Prostate gland (tissue), 2 donors: ENCODE data around the gene NME4. TPM values are rescaled to one million over a fixed set of nuclear protein-coding genes. Genes with fewer than 3 reads are reported as not detected.
"Not testable (repeated sequence)": the region's sequence is repeated elsewhere in the genome, so short reads cannot be mapped to it uniquely, and the experiment has no call there.

ENCODE experiments used
- DNase-seq: peaks from one replicate; pipeline ENCODE4 v3.0.0-alpha.2; 2019; ENCODE audit warnings: low spot score
- H3K27ac ChIP-seq, 2 donors: fragments of 200-600 bp; sonication (generic); 2 replicates each; pipeline ENCODE4 v1.5.1; 2017 to 2019
- H3K27me3 ChIP-seq: fragments of 200-600 bp; sonication (generic); replicated peaks from 2 replicates; pipeline ENCODE4 v1.5.1; 2019; ENCODE audit not compliant: insufficient read depth
- H3K36me3 ChIP-seq, 2 donors: fragments of 200-600 bp; sonication (generic); 1 replicate in 1 of 2; 2 replicates in 1 of 2; pipeline versions ENCODE4 v1.5.1 to v1.8.1; 2017 to 2019
- H3K4me1 ChIP-seq: fragments of 200-600 bp; sonication (generic); replicated peaks from 2 replicates; pipeline ENCODE4 v1.5.1; 2019
- H3K4me3 ChIP-seq, 2 donors: fragments of 200-600 bp; sonication (generic); 2 replicates each; pipeline ENCODE4 v1.5.1; 2017 to 2019
- H3K9me3 ChIP-seq: fragments of 200-600 bp; sonication (generic); 2 replicates; pipeline ENCODE4 v1.5.1; 2017
- POLR2A ChIP-seq: fragments of 450-650 bp; IDR thresholded peaks from one replicate; pipeline ENCODE4 v1.6.1; 2016; ENCODE audit warnings: antibody characterized with exemption, mild to moderate bottlenecking
- POLR2AphosphoS5 ChIP-seq: sonication (generic); formaldehyde crosslinking; IDR thresholded peaks from one replicate; pipeline ENCODE4 v1.6.1; 2017; ENCODE audit warnings: antibody characterized with exemption
- WGBS: methylation state at CpG from one replicate; pipeline ENCODE4 v1.1.5; 2018; 5-methylcytosine and 5-hydroxymethylcytosine counted together
- intact Hi-C: fragments of 100-400 bp; cut with DNase I; formaldehyde crosslinking; loops from one replicate; pipeline ENCODE4 v1.14.2; 2022
- total RNA-seq, 2 donors: library from RNA; depleted of rRNA; stranded (reverse); fragments of >200 nt; gene quantifications; one replicate each; pipeline ENCODE4 v1.1.0, GENCODE V29; 2016
- TF ChIP-seq, protein P1 (sequence below), 4 experiments: fragments of 200-600 bp in 2 of 4; fragments of 450-650 bp in 2 of 4; sonication (generic) in 2 of 4; IDR thresholded peaks; 1 replicate in 3 of 4; 2 replicates in 1 of 4; pipeline ENCODE4 v1.5.1; 2016 to 2019; ENCODE audit warnings: antibody characterized with exemption in 4 of 4, mild to moderate bottlenecking in 2 of 4, moderate library complexity in 2 of 4

The NME4 gene
- total RNA-seq, 2 donors from 2014 or later = 137 to 185 TPM

DNA sequence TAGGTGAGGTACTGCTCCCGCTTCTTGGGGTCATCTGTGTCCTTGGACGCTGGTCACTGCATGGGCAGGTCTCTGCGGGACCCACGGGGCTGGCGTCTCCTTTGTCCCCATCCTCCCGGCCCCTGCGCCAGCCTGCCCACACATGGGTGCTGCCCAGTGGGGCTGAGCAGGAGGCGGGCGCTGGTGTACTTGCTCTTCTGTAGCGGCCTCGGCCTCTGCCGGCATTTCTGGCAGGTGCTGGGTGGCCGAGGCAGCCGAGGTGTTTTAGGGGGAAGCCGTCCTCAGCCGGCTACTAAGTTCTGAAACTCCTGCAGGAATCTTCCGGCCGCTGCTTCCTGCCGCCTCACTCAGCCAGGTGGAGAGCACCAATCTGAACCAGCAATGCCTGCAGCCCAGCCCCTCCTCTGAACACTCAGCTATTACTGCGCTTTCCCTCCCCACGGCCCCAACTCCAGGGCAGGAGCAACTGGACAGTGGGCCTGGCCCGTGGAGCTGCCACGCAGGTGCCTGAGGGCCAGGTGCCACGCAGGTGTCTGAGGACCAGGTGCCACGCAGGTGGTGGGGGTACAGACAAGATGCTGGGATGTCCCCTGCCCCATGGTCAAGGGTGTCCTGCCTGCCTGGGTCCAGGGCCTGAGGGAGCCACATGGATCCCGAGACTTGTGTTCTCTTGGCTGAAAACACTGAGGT, 14.7 kb downstream of the NME4 start:
- no peaks in the 10 kb centered on the region for H3K36me3 ChIP-seq
- no peaks in the 10 kb centered on the region for H3K27me3 ChIP-seq
- intact Hi-C loops = no loop called here
- no peak overlapping the region for H3K4me3 ChIP-seq
- no peaks in the 10 kb centered on the region for H3K9me3 ChIP-seq
- WGBS = 92% methylated on average over 17 of the region's 26 CpGs
- TF ChIP-seq, protein P1, sequence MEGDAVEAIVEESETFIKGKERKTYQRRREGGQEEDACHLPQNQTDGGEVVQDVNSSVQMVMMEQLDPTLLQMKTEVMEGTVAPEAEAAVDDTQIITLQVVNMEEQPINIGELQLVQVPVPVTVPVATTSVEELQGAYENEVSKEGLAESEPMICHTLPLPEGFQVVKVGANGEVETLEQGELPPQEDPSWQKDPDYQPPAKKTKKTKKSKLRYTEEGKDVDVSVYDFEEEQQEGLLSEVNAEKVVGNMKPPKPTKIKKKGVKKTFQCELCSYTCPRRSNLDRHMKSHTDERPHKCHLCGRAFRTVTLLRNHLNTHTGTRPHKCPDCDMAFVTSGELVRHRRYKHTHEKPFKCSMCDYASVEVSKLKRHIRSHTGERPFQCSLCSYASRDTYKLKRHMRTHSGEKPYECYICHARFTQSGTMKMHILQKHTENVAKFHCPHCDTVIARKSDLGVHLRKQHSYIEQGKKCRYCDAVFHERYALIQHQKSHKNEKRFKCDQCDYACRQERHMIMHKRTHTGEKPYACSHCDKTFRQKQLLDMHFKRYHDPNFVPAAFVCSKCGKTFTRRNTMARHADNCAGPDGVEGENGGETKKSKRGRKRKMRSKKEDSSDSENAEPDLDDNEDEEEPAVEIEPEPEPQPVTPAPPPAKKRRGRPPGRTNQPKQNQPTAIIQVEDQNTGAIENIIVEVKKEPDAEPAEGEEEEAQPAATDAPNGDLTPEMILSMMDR (IDR thresholded peaks at IDR 0.05) = no peak
- TF ChIP-seq POLR2A (no peak), POLR2AphosphoS5 (no peak)
- H3K27ac ChIP-seq = no peak overlapping the region
- DNase-seq = no peak
- H3K4me1 ChIP-seq = no peaks in the 10 kb centered on the region

DNA sequence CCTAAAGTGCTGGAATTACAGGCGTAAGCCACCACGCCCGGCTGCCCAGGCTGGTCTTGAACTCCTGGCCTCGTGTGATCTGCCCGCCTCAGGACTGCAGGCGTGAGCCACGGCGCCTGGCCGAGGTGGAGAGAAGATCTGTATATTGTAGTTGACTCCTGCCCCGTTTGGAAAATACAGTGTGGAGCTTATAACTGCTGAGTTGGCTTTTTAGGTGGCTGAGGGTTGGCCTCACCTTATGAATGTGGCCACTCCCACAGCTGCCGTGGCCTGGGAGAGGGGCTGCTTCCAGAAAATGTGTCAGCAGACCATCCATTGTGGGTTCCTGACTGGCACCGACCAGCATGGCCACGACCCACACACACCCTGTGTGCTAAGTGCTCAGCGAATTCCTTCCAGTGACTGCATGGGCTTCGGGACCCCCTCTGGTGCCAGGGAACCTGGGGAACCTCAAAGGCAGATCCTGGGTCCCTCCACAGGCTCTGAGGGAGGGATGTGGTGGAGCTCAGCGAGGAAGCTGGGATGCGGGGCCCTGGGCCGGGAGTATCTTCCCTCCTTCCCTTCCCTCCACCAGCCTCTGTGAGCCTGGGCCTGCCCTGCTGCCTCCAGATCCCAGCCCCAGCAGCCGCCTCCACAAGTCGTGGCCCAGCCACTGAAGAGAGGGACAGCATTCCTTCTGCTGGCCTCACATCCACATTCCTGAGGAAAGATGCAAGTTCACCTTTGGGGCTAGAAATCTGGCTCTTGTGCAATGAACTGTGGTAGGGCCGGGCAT, 17.6 kb downstream of the NME4 start:
- Histone ChIP-seq H3K9me3 (no peaks in the 10 kb centered on the region), H3K27ac (no peak overlapping the region), H3K4me1 (no peaks in the 10 kb centered on the region), H3K36me3 (no peaks in the 10 kb centered on the region), H3K27me3 (no peaks in the 10 kb centered on the region), H3K4me3 (no peak overlapping the region)
- WGBS = 83% methylated on average over 21 of the region's 21 CpGs
- DNase-seq = no peak
- intact Hi-C loops = no loop called here
- no peak for TF ChIP-seq POLR2A
- no peak for TF ChIP-seq POLR2AphosphoS5
- TF ChIP-seq, protein P1 (IDR thresholded peaks at IDR 0.05) = no peak

DNA sequence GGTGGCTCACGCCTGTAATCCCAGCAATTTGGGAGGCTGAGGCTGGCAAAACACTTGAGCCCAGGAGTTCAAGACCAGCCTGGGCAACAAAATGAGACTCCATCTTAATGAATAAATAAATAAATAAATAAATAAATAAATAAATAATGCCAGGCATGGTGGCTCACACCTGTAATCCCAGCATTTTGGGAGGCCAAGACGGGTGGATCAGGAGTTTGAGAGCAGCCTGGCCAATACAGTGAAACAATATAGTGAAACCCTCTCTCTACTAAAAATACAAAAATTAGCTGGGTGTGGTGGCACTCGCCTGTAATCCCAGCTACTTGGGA, 18.1 kb downstream of the NME4 start:
- DNase-seq, H3K9me3 ChIP-seq, H3K36me3 ChIP-seq, H3K27ac ChIP-seq, H3K4me1 ChIP-seq, intact Hi-C loops, H3K27me3 ChIP-seq, H3K4me3 ChIP-seq: not testable (repeated sequence)
- 99% methylated on average over 3 of the region's 3 CpGs for WGBS

DNA sequence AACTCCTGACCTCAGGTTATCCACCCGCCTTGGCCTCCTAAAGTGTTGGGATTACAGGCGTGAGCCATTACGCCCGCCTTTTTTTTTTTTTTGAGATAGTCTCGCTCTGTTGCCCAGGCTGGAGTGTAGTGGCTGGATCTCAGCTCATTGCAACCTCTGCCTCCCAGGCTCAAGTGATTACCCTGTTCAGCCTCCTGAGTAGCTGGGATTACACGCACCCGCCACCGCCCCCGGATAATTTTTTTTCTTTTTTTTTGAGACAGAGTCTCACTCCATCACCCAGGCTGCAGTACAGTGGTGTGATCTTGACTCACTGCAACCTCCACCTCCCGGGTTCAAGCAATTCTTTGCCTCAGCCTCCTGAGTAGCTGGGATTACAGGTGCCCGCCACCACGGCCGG, 25.2 kb downstream of the NME4 start:
- WGBS = 93% methylated on average over 13 of the region's 13 CpGs
- H3K27ac ChIP-seq, H3K4me3 ChIP-seq, H3K4me1 ChIP-seq, H3K27me3 ChIP-seq, DNase-seq, intact Hi-C loops, H3K9me3 ChIP-seq, H3K36me3 ChIP-seq: not testable (repeated sequence)

DNA sequence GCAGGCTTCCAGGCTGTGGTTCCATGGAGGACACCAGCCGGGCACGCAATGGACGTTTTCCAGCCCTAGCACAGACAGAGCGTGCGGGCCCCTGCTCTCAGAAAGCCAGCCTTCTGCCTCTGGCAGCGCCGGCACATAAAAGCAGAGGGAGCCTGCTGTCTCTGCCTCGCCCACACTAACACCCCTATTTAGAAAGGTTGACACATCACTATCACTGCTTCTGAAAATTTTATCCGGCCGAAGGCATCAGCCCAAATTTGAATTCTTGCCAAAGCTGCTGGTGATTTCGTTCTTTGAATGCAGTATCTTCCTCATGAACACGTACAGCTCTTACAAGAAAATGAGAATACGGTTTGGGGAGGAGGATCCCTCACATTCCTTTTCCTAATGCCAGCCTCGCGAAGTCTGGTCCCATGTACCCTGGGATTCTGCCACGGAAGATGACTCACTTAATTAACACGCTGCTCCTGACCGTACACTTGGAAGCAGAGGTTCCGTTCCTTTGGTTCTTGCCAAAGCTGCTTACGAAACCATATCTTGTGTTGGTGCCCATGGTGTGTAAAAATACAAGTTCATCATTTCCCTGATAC, 27.1 kb downstream of the NME4 start:
- TF ChIP-seq POLR2A (no peak), POLR2AphosphoS5 (peak; percentile 96)
- Histone ChIP-seq H3K9me3 (no peaks in the 10 kb centered on the region), H3K4me1 (peaks cover 7% of the 10 kb centered on the region), H3K4me3 (peak overlapping the region in 1 of 2 donors; percentile 54), H3K36me3 (no peaks in the 10 kb centered on the region), H3K27ac (peak overlapping the region; percentile 90 to 96), H3K27me3 (no peaks in the 10 kb centered on the region)
- peak; percentile 91 for DNase-seq
- intact Hi-C loops = loop anchor here (2.0 kb wide), 1 partner anchor 103 kb away; the partner anchor contains the start of gene CAPN15
- WGBS = 19% methylated on average over 20 of the region's 20 CpGs

DNA sequence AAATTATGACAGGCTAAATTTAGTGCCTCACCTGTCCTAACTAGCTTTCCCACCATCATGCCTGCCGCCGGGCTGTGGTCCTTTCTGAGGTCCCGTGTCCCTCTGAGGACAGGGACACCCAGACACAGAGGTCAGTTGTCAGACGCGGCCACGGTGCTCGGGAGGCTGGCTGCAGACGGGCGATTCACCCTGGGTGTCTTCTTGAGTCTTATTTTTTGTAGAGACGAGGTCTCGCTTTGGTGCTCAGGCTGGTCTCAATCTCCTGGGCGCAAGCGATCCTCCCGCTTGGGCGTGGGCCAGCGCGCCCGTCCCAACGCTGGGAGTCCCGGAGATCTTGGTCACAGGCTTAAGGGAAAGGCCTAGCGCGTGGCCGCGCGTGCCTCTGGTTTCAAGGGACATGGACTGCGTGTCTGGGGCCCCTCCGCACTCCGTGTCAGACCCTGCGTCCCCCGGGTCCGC, 27.7 kb downstream of the NME4 start:
- H3K36me3 ChIP-seq = no peaks in the 10 kb centered on the region
- intact Hi-C loops = loop anchor here (2.0 kb wide), 1 partner anchor 102 kb away; the partner anchor contains the start of gene CAPN15
- peak; percentile 27 for DNase-seq
- H3K27me3 ChIP-seq = no peaks in the 10 kb centered on the region
- WGBS = 4% methylated on average over 31 of the region's 31 CpGs
- H3K4me1 ChIP-seq = peaks cover 7% of the 10 kb centered on the region
- no peak for TF ChIP-seq POLR2AphosphoS5
- TF ChIP-seq, protein P1 (IDR thresholded peaks at IDR 0.05) = no peak
- no peak for TF ChIP-seq POLR2A
- no peaks in the 10 kb centered on the region for H3K9me3 ChIP-seq
- peak overlapping the region; percentile 90 to 96 for H3K27ac ChIP-seq
- peak overlapping the region; percentile 54 to 62 for H3K4me3 ChIP-seq
